ENCODE data around the gene HELZ. TPM values are rescaled to one million over a fixed set of nuclear protein-coding genes. Genes with fewer than 3 reads are reported as not detected.

The HELZ gene
- total and polyA plus RNA-seq, 10 donors, result 2.5 to 154 (median 88.7) TPM

DNA sequence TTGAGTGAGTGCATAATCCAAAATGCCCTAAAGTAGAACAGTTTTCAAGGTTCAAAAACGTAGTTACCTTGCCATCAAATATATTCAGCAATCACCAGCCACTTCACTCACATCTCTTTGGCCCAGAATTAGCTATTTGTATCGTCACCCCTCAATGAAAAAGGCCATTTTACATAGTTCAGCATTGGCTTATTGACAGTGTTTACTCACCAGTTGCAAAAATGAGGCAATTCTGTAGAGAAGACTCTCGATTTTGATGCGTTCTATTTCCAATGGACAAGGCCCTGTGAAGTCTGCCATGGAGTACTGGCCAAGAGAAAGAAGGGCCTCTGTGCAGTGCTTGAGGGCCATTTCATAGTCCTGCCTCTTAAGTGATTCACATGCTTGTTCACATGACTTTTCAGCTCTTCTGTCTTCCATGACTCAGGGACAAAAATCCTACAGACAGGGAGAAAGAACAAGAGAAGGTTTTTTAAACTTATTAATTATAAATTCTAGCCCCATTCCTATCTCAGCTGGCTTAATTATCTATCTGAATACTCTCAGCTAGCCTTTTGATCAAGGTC is 26.5 kb downstream of the HELZ start:
- TF ChIP-seq POLR2A (IDR thresholded peaks at IDR 0.05), result no peak
- no peak for TF ChIP-seq POLR2AphosphoS5 (IDR thresholded peaks at IDR 0.05)
- peaks cover 0 to 74% (median 21%) of the 10 kb centered on the region in 6 donors for H3K4me1 ChIP-seq
- H3K27ac ChIP-seq, result no peak overlapping the region
- no peak overlapping the region for H3K4me3 ChIP-seq
- H3K9me3 ChIP-seq, result no peaks in the 10 kb centered on the region
- no peak for DNase-seq
- H3K36me3 ChIP-seq, result peaks cover 0 to 69% (median 33%) of the 10 kb centered on the region in 6 donors
- intact Hi-C loops (cut with DNase I; ENCODE audit: low total_unique reads), result no loop called here
- 93 to 98% (median 97%) methylated on average over 4 of the region's 4 CpGs for WGBS, 5 donors
- H3K27me3 ChIP-seq (replicated peaks in 1 of 7), result no peaks in the 10 kb centered on the region

DNA sequence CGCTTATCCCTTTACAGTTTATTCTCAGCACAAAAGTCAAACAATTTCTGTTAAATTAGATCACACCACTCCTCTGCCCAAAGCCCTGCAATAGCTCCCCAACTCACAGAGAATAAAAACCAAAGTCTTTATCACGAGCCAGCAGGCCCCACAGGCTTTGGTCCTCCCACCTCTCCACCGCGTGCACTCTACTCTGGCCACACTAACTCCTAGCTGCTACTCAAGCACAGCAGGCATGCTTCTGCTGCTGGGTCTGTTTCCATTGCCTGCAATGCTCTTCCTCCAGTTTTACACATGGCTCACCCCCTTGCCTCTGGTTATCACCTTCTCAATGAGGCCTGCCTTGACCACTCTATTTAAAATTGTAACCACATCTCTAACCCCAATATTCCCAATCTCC is 27.6 kb downstream of the HELZ start:
- Histone ChIP-seq H3K36me3 (peaks cover 0 to 64% (median 36%) of the 10 kb centered on the region in 6 donors), H3K27me3 (replicated peaks in 1 of 7) (no peaks in the 10 kb centered on the region), H3K27ac (no peak overlapping the region), H3K4me1 (peaks cover 0 to 74% (median 21%) of the 10 kb centered on the region in 6 donors), H3K9me3 (no peaks in the 10 kb centered on the region), H3K4me3 (no peak overlapping the region)
- DNase-seq, result no peak
- intact Hi-C loops (cut with DNase I; ENCODE audit: low total_unique reads), result no loop called here
- TF ChIP-seq POLR2A (IDR thresholded peaks at IDR 0.05) (no peak), POLR2AphosphoS5 (IDR thresholded peaks at IDR 0.05) (no peak)
- TF ChIP-seq, protein P1, sequence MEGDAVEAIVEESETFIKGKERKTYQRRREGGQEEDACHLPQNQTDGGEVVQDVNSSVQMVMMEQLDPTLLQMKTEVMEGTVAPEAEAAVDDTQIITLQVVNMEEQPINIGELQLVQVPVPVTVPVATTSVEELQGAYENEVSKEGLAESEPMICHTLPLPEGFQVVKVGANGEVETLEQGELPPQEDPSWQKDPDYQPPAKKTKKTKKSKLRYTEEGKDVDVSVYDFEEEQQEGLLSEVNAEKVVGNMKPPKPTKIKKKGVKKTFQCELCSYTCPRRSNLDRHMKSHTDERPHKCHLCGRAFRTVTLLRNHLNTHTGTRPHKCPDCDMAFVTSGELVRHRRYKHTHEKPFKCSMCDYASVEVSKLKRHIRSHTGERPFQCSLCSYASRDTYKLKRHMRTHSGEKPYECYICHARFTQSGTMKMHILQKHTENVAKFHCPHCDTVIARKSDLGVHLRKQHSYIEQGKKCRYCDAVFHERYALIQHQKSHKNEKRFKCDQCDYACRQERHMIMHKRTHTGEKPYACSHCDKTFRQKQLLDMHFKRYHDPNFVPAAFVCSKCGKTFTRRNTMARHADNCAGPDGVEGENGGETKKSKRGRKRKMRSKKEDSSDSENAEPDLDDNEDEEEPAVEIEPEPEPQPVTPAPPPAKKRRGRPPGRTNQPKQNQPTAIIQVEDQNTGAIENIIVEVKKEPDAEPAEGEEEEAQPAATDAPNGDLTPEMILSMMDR (IDR thresholded peaks at IDR 0.05 in 8 of 11, conservative IDR thresholded peaks at IDR 0.05 in 3 of 11), result no peak
- 90 to 95% (median 92%) methylated on average over 4 of the region's 4 CpGs for WGBS, 5 donors

DNA sequence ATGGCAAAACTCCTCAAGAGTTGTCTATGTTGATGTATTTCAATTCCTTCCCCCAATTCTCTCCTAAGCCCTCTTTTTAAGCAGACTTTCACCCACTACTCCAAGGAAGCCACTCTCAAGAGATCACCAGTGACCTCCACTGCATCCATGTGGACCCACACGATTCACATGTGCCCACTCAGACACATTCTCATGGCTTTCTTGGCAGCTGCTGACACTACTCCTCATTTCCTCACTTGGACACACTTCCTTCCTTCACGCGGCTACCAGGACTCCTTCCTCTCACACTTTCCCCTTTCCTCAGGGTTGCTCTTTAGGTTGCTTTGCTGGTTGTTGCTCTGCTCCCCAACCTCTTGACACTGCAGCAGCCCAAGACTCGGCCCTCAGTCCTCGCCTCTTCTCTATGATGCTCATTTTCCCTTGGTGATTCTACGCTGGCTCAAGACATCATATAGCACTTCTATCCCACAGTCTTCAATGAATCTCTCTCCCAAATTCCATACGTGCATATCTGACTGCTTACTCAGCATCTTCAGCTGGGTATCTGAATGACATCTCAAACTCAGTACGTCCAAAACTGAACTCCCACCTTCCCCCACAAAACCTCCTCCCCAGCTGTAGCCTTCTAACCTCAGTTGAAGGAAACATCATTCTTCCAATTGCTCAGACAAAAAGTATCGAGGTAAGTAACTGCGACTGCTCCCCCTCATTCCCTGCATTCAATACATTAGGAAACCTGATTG is 28.2 kb downstream of the HELZ start:
- Histone ChIP-seq H3K4me1 (peaks cover 0 to 74% (median 24%) of the 10 kb centered on the region in 6 donors), H3K9me3 (no peaks in the 10 kb centered on the region), H3K27ac (no peak overlapping the region), H3K4me3 (no peak overlapping the region), H3K27me3 (replicated peaks in 1 of 7) (no peaks in the 10 kb centered on the region), H3K36me3 (peaks cover 0 to 65% (median 36%) of the 10 kb centered on the region in 6 donors)
- TF ChIP-seq, protein P1 (IDR thresholded peaks at IDR 0.05 in 8 of 11, conservative IDR thresholded peaks at IDR 0.05 in 3 of 11), result no peak
- peak in 1 of 3 donors; percentile 4 for TF ChIP-seq POLR2AphosphoS5 (IDR thresholded peaks at IDR 0.05)
- intact Hi-C loops (cut with DNase I; ENCODE audit: low total_unique reads), result no loop called here
- WGBS, 5 donors, result 62 to 80% (median 69%) methylated on average over 10 of the region's 10 CpGs
- DNase-seq, result no peak

DNA sequence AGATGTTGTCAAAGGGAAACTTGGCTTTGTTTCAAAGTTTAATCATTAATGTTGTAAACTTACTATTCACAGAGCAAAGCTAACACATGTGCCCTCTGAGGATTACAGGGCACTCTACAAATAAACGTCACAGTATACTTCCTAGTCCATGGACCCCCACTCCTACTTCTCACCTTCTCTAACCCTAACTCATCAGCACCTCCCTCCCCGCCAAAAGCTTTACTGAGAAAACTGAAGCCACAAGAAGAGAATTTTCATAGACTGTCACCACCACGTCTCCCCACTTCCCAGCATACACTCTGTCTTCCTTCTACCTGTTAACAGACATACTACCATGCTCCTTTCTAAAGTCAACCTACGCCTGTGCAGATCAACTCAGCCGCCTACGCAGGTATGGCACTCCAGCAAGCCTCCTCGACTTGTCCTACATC is 29.0 kb downstream of the HELZ start:
- intact Hi-C loops (cut with DNase I; ENCODE audit: low total_unique reads), result no loop called here
- no peak overlapping the region for H3K4me3 ChIP-seq
- H3K27me3 ChIP-seq (replicated peaks in 1 of 7), result no peaks in the 10 kb centered on the region
- 85 to 88% (median 86%) methylated on average over 7 of the region's 7 CpGs for WGBS, 5 donors
- H3K36me3 ChIP-seq, result peaks cover 0 to 71% (median 36%) of the 10 kb centered on the region in 6 donors
- H3K9me3 ChIP-seq, result no peaks in the 10 kb centered on the region
- H3K27ac ChIP-seq, result no peak overlapping the region
- no peak for DNase-seq
- H3K4me1 ChIP-seq, result peaks cover 0 to 72% (median 24%) of the 10 kb centered on the region in 6 donors
- TF ChIP-seq POLR2AphosphoS5 (IDR thresholded peaks at IDR 0.05) (no peak), POLR2A (IDR thresholded peaks at IDR 0.05) (no peak)
- TF ChIP-seq, protein P1 (IDR thresholded peaks at IDR 0.05 in 8 of 11, conservative IDR thresholded peaks at IDR 0.05 in 3 of 11), result no peak
